HG02981 (cell line): ENCODE measurements around the gene LAMB4.
"Not testable (repeated sequence)": the region's sequence is repeated elsewhere in the genome, so short reads cannot be mapped to it uniquely, and the experiment has no call there.

Experiments
- ATAC-seq: cut with Tn5 transposase; IDR thresholded peaks from one replicate; pipeline ENCODE4 v1.9.1; 2021; ENCODE audit warnings: mild to moderate bottlenecking, moderate library complexity; ENCODE audit not compliant: unreplicated experiment

The LAMB4 gene

GRCh38 chr7:108049962-108050361 lies 80.2 kb downstream of the LAMB4 start:
- ATAC-seq = peak; percentile 40

DNA sequence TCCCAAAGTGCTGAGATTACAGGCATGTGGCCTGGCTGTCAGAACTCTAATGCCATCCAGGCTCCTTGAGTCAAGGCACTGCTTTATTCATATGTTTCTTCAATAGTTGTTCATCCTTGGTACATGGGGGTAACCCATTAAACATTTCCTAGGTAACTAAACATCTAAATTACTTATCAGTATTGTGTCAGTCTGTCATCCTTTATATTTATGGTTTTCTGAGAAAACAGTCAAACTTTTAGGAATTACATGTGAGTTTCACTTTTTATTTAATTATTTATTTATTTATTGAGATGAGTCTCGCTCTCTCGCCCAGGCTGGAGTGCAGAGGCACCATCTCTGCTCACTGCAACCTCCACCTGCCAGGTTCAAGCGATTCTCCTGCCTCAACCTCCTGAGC lies 81.7 kb downstream of the LAMB4 start:
- no peak for ATAC-seq

DNA sequence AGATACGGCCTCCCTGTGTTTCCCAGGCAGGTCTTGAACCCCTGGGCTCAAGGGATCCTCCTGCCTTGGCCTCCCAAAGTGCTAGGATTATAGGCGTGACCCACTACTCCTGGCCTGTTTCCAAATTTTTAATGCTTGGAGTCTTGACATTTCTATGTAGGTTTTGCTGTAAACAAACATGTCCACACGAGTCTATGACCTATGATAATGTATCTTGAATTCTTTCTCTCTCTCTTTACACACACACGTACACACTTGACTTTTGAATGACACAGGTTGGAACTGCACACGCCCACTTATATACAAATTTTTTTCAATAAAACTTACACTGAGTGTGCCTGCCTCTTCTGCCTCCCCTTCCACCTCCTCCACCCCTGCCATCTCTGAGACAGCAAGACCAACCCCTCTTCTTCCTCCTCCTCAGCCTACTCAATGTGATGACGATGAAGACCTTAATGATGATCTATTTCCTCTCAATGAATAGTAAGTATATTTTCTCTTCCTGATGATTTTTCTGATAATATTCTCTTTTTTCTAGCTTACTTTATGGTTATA lies 83.1 kb downstream of the LAMB4 start:
- no peak for ATAC-seq

- ATAC-seq = no peak
Measured at GRCh38 chr7:108045669-108046068, 84.5 kb downstream of the LAMB4 start.

DNA sequence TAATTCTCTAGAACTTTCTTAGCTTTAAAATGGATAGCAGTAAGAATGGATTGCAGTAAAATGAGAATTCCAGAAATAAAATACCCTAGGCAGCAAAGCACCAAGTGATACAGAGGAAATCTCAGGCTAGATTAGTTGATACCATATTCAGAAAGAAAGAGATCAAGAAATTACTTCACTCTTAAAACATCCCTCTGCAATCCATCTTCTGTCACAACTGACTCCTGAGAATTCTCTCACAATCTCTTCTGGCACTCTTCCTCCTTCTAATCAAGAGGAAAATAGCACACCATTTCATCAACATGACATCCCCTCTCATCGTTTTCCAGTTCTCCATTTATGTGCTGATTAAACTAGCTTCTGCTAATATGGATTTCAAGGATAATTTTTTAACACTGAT lies 85.0 kb downstream of the LAMB4 start:
- no peak for ATAC-seq

- ATAC-seq = no peak
Measured at GRCh38 chr7:108044345-108044744, 85.8 kb downstream of the LAMB4 start.

DNA sequence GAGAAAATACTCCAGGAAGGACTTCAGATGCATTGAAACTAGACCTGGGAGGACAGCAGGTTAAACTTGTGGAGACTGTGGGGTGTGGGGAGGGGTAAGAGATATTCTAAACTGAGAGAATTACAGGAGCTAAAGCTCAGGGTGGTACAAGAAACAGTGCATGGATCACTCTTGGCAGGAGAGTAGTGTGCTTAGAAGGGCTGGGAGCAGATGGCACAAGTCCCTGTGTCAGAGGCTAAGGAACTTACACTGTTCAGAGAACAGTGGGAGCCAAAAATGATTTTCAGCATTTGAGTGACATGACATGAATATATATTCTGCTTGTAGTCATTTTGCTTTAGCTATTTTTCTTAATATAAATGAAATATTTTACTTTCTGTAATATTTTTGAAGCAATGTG lies 91.2 kb downstream of the LAMB4 start:
- no peak for ATAC-seq

DNA sequence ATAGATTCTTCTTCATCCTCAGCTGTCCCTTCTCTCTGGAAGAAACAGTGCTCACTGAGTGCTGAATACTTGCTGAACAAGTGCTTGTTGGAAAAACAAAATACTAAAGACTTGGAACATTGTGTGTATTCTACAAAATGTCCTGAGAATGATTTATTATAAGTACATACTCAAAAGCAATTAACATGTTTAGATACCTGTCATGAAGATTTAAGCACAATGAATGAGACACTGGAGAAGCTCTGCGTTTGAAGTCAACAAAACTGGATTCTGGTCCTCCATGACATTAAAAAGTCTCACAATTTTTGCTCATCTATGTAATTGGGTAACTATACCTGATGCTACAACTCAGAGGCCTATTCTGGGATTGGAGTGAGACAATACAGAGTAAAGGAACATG lies 92.4 kb downstream of the LAMB4 start:
- ATAC-seq = no peak

GRCh38 chr7:108037140-108037539 lies 93.0 kb downstream of the LAMB4 start:
- ATAC-seq = no peak

- ATAC-seq = no peak
Measured at GRCh38 chr7:108034586-108034985, 95.6 kb downstream of the LAMB4 start.

- no peak for ATAC-seq
Measured at GRCh38 chr7:108033776-108034497, 96.2 kb downstream of the LAMB4 start.

DNA sequence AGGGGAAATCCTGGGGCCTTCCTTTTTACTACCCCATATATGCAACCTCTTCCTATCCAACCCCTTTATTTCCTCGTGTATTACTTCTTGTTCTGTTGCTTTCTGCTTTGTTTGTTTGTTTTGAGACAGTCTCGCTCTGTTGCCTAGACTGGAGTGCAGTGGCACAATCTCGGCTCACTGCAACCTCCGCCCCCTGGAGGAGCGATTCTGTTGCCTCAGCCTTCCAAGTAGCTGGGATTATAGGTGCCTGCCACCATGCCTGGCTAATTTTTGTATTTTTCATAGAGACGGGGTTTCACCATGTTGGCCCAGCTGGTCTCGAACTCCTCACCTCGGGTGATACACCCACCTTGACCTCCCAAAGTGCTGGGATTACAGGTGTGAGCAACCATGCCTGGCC lies 96.9 kb downstream of the LAMB4 start:
- not testable (repeated sequence) for ATAC-seq

GRCh38 chr7:108030516-108030915 lies 99.6 kb downstream of the LAMB4 start:
- no peak for ATAC-seq

DNA sequence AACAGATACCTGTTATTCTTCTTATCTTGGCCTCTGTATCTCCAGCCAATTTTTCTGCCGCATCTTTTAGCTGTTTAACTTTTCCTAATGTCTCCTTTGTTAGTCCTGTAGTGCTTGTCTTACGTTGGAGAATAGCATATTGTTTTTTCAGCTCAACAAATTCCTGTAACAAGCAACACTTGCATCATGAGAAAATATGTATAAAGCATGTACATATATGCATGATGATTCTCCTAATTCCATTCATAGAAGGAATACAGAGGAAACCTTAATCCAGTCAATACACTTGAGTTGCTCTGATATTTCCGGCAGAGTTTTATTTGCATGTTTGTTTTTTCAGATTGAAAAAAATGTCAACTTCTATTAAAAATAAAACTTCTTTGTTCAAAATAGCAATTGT lies 101.1 kb downstream of the LAMB4 start:
- ATAC-seq = no peak

DNA sequence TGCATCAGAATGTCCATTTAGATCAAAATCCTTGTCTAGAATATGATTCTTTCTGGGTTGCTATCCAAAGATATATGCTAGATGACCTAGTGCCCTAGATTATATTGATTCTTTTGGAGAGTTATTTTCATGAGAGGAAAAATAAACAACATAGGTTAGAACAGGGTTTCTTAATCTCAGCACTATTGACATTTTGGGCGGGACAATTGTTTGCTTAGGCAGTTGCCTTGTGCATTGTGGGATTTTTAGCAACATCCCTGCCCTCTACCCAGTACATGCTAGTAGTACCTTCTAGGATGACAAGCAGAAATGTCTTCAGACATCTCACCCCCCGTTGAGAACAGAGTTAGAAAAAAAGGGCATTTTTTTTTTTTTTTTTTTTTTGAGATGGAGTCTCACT lies 102.0 kb downstream of the LAMB4 start:
- ATAC-seq = no peak

GRCh38 chr7:108027239-108027638 lies 102.9 kb downstream of the LAMB4 start:
- no peak for ATAC-seq

GRCh38 chr7:108026647-108027046 lies 103.5 kb downstream of the LAMB4 start:
- no peak for ATAC-seq

- ATAC-seq = no peak
Measured at GRCh38 chr7:108026116-108026515, 104.0 kb downstream of the LAMB4 start.

DNA sequence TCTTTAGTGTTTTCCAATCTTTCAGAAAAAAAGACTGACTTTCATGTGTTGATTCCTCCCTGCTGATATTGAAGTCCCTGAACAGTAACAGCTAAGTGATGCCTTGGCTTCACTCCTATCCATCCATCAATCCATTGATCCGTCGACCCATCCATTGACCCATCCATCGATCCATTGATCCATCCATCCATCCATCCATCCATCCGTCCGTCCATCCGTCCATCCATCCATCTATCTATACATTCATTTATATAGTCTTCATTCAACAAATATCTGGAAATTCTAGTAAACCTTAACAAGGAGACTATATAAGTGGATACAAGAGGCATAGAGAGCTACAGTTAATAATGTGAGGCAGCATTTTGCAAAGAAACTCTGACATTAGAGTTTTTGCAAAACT lies 105.6 kb downstream of the LAMB4 start:
- ATAC-seq = no peak

DNA sequence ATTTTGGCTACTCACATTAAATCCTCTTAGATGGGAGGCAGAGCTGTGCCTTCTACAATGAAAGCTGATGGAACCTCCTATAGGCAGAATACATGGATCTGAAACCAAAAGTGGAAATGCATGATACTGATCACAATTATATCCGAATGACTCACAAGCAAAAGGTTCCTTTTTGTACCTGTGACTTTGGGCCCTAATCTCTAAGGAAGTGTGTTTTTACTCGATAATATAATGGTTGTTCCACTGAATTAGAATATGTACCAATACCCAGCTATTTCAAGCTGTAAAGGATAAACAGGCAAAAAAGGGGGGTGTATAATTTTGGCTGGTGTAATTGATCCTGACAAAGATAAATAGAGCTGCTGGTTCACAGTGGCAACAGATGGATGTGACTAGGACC lies 109.6 kb downstream of the LAMB4 start:
- no peak for ATAC-seq

DNA sequence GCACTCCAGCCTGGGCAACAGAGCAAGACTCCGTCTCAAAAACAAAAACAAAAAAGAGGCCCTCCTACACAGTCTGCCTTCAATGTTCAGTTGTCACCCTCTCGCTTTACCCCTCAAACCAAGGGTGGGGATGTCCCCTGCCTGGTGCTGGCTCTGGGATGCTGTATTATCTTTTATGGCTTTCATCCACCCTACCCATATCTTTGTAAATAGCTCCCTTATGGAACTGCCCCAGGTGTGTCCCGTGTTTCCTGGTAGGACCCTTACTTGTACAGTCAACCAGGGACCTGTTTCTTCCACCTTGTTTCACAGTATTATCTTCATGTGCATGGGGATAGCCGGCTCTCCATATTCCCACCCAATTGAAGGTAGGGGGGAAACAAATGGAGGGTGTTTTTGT lies 111.5 kb downstream of the LAMB4 start:
- no peak for ATAC-seq

- ATAC-seq = no peak
Measured at GRCh38 chr7:108017776-108018151, 112.4 kb downstream of the LAMB4 start.
